ENCODE results near the gene RPL27A. TPM values are rescaled to one million over a fixed set of nuclear protein-coding genes. Genes with fewer than 3 reads are reported as not detected.

Gene RPL27A
- total RNA-seq, 1 experiment from 2014 or later, result 1,055 TPM

- TF ChIP-seq EZH2 (IDR thresholded peaks at IDR 0.05), result no peak
- TF ChIP-seq EZH2phosphoT487 (IDR thresholded peaks at IDR 0.05; ENCODE audit: borderline replicate concordance), result no peak
- TF ChIP-seq ZNF274 (IDR thresholded peaks at IDR 0.05; ENCODE audit: low read depth, low read length), result no peak
Measured at GRCh38 chr11:8656291-8656690, 26.3 kb upstream of the RPL27A start (continued).

DNA sequence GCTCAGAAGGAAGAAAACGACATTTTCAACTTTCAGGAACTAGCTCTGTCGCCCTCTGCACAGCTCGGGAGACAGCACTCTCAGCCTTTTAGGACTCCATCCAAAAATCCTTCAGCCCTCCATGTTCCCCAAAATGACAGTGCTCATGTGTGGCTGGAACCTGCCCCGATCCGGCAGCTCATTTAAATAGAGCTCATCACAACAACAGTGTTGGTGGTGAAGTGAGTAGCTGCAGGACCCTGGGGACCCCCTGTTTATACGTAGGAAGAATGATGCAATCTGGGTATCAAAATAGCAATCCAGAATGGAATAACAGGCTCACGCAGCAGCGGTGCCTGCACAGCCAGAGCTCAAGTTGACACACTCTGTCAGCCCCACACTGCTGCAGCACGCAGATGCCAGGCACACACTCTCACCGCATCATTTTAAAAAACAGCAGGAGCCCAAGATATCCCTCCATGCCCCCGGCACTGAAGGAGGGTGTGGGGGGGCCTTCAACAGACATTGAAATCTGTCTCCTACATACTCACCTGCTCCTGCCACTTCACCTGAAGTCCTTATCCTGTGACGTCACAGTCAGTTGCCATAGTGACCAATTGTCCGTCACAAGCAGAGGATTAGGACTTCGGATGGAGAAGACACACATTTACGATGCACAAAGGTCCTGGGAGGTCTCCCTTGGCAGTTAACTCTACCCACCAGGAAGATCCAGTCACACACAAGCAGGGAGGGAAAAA lies 24.1 kb upstream of the RPL27A start:
- ChIA-PET CTCF (no interaction called here), RAD21 (ENCODE audit: low non-redundant PET in 1 of 2, low total read pairs in 2 of 2, uncharacterized antibody in 2 of 2, unreplicated experiment in 2 of 2) (no interaction called here), POLR2A (no interaction called here)
- Histone ChIP-seq H3K79me2 (ENCODE audit: insufficient read depth, low read length) (no peaks in the 10 kb centered on the region), H3K27ac (ENCODE audit: low read depth, low read length) (no peak overlapping the region), H3K4me2 (ENCODE audit: low read length) (no peak overlapping the region), H4K20me1 (ENCODE audit: insufficient read depth) (no peaks in the 10 kb centered on the region), H3K4me3 (replicated peaks in 1 of 2; ENCODE audit: low read depth in 1 of 2, low read length in 2 of 2) (no peak overlapping the region), H3K36me3 (ENCODE audit: control insufficient read depth in 1 of 2, insufficient read depth in 2 of 2, low read length in 2 of 2) (peaks cover 4 to 6% of the 10 kb centered on the region in 2 experiments; a peak in 1 of 4 replicates), H2AFZ (ENCODE audit: low read depth, low read length, poor library complexity, severe bottlenecking) (no peak overlapping the region), H3K9me2 (ENCODE audit: insufficient read depth) (no peaks in the 10 kb centered on the region), H3K9me3 (ENCODE audit: control insufficient read depth in 1 of 2, insufficient read depth in 1 of 2, low read depth in 1 of 2, low read length in 2 of 2) (no peaks in the 10 kb centered on the region), H3K9ac (ENCODE audit: low read length) (no peak overlapping the region), H3K4me1 (ENCODE audit: control insufficient read depth in 1 of 2, insufficient read depth in 2 of 2, low read length in 2 of 2) (no peaks in the 10 kb centered on the region), H3K27me3 (ENCODE audit: insufficient read depth, low read length) (no peaks in the 10 kb centered on the region)
- intact Hi-C loops (cut with micrococcal nuclease), result no loop called here
- ATAC-seq (no peak), DNase-seq (ENCODE audit: low read depth, low spot score) (no peak)
- no TSS peak for BruUV-seq (replicated peaks)
- TF ChIP-seq CBX3 (IDR thresholded peaks at IDR 0.05; ENCODE audit: low read depth) (no peak), JUND (IDR thresholded peaks at IDR 0.05) (no peak), YY1 (IDR thresholded peaks at IDR 0.05; ENCODE audit: extremely low read depth, insufficient replicate concordance, low read depth, low read length) (no peak), RAD21 (IDR thresholded peaks at IDR 0.05; ENCODE audit: low read depth) (no peak), SRF (IDR thresholded peaks at IDR 0.05; ENCODE audit: low read depth) (no peak), POLR2AphosphoS5 (IDR thresholded peaks at IDR 0.05; ENCODE audit: low read depth, low read length) (no peak), ZFX (IDR thresholded peaks at IDR 0.05) (no peak)
- TF ChIP-seq, protein P1, sequence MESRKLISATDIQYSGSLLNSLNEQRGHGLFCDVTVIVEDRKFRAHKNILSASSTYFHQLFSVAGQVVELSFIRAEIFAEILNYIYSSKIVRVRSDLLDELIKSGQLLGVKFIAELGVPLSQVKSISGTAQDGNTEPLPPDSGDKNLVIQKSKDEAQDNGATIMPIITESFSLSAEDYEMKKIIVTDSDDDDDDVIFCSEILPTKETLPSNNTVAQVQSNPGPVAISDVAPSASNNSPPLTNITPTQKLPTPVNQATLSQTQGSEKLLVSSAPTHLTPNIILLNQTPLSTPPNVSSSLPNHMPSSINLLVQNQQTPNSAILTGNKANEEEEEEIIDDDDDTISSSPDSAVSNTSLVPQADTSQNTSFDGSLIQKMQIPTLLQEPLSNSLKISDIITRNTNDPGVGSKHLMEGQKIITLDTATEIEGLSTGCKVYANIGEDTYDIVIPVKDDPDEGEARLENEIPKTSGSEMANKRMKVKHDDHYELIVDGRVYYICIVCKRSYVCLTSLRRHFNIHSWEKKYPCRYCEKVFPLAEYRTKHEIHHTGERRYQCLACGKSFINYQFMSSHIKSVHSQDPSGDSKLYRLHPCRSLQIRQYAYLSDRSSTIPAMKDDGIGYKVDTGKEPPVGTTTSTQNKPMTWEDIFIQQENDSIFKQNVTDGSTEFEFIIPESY (IDR thresholded peaks at IDR 0.05; ENCODE audit: extremely low read depth, insufficient replicate concordance, low read length), result no peak
- TF ChIP-seq, protein P2, sequence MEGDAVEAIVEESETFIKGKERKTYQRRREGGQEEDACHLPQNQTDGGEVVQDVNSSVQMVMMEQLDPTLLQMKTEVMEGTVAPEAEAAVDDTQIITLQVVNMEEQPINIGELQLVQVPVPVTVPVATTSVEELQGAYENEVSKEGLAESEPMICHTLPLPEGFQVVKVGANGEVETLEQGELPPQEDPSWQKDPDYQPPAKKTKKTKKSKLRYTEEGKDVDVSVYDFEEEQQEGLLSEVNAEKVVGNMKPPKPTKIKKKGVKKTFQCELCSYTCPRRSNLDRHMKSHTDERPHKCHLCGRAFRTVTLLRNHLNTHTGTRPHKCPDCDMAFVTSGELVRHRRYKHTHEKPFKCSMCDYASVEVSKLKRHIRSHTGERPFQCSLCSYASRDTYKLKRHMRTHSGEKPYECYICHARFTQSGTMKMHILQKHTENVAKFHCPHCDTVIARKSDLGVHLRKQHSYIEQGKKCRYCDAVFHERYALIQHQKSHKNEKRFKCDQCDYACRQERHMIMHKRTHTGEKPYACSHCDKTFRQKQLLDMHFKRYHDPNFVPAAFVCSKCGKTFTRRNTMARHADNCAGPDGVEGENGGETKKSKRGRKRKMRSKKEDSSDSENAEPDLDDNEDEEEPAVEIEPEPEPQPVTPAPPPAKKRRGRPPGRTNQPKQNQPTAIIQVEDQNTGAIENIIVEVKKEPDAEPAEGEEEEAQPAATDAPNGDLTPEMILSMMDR (IDR thresholded peaks at IDR 0.05 in 2 of 3, conservative IDR thresholded peaks at IDR 0.05 in 1 of 3; ENCODE audit: borderline replicate concordance in 1 of 3, insufficient read depth in 1 of 3, low read depth in 2 of 3, low read length in 2 of 3), result no peak
- TF ChIP-seq, protein P3, sequence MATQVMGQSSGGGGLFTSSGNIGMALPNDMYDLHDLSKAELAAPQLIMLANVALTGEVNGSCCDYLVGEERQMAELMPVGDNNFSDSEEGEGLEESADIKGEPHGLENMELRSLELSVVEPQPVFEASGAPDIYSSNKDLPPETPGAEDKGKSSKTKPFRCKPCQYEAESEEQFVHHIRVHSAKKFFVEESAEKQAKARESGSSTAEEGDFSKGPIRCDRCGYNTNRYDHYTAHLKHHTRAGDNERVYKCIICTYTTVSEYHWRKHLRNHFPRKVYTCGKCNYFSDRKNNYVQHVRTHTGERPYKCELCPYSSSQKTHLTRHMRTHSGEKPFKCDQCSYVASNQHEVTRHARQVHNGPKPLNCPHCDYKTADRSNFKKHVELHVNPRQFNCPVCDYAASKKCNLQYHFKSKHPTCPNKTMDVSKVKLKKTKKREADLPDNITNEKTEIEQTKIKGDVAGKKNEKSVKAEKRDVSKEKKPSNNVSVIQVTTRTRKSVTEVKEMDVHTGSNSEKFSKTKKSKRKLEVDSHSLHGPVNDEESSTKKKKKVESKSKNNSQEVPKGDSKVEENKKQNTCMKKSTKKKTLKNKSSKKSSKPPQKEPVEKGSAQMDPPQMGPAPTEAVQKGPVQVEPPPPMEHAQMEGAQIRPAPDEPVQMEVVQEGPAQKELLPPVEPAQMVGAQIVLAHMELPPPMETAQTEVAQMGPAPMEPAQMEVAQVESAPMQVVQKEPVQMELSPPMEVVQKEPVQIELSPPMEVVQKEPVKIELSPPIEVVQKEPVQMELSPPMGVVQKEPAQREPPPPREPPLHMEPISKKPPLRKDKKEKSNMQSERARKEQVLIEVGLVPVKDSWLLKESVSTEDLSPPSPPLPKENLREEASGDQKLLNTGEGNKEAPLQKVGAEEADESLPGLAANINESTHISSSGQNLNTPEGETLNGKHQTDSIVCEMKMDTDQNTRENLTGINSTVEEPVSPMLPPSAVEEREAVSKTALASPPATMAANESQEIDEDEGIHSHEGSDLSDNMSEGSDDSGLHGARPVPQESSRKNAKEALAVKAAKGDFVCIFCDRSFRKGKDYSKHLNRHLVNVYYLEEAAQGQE (IDR thresholded peaks at IDR 0.05; ENCODE audit: low read depth), result no peak
- TF ChIP-seq, protein P4, sequence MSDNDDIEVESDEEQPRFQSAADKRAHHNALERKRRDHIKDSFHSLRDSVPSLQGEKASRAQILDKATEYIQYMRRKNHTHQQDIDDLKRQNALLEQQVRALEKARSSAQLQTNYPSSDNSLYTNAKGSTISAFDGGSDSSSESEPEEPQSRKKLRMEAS (IDR thresholded peaks at IDR 0.05), result no peak
